Lower leg skin (tissue), 3 donors: ENCODE data around the gene MUC2.

Experiments
- POLR2A ChIP-seq, 2 donors: fragments of 450-650 bp; IDR thresholded peaks; one replicate each; pipeline ENCODE4 v1.6.1; 2016 to 2017; ENCODE audit warnings: antibody characterized with exemption in 2 of 2, mild to moderate bottlenecking in 1 of 2, moderate library complexity in 1 of 2
- TF ChIP-seq, protein P1 (sequence below), 3 donors: fragments of 450-650 bp; IDR thresholded peaks; one replicate each; pipeline ENCODE4 v1.5.1; 2016; ENCODE audit warnings: antibody characterized with exemption in 3 of 3, mild to moderate bottlenecking in 3 of 3, moderate library complexity in 2 of 3

DNA sequence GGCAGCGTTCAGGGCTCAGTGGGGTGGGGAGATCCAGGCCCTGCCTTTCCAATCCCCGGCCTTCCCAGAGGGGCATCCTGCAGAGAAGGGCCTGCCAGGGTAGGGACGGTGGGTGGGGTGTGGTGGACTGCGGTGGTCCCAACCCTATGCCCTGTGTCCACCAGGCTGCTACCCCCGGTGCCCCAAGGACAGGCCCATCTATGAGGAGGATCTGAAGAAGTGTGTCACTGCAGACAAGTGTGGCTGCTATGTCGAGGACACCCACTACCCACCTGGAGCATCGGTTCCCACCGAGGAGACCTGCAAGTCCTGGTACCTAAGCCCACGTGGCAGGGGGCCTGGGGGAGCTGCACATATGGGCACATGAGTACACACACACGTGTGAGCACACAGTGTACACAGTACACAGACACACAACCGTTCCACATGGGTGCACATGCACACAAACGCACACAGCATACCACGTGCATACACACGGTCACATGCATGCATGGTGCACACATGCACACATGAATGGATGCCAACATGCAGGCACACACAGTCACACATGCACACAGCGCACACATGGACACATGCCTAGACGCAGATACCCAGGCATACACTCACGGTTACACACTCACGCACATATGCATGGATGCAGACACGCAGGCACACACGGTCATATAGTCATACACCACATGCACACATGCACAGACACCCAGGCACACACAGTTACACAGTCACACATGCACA is 16.1 kb downstream of the MUC2 start:
- TF ChIP-seq, protein P1, sequence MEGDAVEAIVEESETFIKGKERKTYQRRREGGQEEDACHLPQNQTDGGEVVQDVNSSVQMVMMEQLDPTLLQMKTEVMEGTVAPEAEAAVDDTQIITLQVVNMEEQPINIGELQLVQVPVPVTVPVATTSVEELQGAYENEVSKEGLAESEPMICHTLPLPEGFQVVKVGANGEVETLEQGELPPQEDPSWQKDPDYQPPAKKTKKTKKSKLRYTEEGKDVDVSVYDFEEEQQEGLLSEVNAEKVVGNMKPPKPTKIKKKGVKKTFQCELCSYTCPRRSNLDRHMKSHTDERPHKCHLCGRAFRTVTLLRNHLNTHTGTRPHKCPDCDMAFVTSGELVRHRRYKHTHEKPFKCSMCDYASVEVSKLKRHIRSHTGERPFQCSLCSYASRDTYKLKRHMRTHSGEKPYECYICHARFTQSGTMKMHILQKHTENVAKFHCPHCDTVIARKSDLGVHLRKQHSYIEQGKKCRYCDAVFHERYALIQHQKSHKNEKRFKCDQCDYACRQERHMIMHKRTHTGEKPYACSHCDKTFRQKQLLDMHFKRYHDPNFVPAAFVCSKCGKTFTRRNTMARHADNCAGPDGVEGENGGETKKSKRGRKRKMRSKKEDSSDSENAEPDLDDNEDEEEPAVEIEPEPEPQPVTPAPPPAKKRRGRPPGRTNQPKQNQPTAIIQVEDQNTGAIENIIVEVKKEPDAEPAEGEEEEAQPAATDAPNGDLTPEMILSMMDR (IDR thresholded peaks at IDR 0.05), result no peak
- TF ChIP-seq POLR2A (IDR thresholded peaks at IDR 0.05), result no peak
